ENCODE data around the gene PRRT1.

DNA sequence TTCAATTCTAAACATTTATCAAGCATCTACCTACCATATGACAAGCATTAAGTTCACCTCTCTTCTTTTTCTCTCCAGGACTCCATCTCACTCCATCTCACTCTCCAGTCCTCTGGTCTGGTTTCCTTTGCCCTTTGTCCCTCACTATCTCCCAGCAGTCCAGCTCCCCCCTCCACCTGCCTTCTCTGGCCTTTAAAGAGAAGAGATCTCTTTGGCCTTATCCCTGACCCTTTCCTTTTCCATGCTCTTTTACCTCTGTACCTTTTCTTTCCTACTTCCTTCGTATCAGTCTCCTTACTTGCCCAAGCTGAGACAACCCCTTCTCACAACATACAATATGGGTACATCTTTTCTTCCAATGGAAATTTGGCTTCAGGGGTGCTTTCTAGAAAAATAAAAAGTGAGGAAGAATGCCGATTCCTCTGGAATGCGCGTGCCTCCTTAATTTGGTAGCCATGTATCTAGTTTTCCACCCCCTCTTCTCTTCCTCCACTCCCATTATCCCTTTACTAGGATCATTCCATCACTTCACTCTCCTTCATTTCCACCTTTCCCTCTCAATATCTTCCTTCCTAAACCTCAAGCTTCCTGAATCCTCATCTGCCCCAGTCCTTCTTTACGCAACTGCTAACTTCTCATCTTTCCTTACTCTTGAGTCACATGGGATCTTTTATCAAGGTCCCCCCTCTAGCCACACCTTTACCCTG is 24.9 kb upstream of the PRRT1 start:
- TF ChIP-seq, protein P1, sequence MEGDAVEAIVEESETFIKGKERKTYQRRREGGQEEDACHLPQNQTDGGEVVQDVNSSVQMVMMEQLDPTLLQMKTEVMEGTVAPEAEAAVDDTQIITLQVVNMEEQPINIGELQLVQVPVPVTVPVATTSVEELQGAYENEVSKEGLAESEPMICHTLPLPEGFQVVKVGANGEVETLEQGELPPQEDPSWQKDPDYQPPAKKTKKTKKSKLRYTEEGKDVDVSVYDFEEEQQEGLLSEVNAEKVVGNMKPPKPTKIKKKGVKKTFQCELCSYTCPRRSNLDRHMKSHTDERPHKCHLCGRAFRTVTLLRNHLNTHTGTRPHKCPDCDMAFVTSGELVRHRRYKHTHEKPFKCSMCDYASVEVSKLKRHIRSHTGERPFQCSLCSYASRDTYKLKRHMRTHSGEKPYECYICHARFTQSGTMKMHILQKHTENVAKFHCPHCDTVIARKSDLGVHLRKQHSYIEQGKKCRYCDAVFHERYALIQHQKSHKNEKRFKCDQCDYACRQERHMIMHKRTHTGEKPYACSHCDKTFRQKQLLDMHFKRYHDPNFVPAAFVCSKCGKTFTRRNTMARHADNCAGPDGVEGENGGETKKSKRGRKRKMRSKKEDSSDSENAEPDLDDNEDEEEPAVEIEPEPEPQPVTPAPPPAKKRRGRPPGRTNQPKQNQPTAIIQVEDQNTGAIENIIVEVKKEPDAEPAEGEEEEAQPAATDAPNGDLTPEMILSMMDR (IDR thresholded peaks at IDR 0.05) = no peak
- TF ChIP-seq POLR2A (IDR thresholded peaks at IDR 0.05) = no peak
- TF ChIP-seq EP300 (IDR thresholded peaks at IDR 0.05) = no peak
- no peak for TF ChIP-seq POLR2AphosphoS5 (IDR thresholded peaks at IDR 0.05)

Measured in upper lobe of left lung (tissue), 4 donors.